COLO829 (cell line): ENCODE measurements around the gene PROZ.

Experiments
- DNase-seq: peaks from one replicate; pipeline ENCODE4 v3.0.0; 2012; ENCODE audit warnings: low spot score

Gene PROZ

DNA sequence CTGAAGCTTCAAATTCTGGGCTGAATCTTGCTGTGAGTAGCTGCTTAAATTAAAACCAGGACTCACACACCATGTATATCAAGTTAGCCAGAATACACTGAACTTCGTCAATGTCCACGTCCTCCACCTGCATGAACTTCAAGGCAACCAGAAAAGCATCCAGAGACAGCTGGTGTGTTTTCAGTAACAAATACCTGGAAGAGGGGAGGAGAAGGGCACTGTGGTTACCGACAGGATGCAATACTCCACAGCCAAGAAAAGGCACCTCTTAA lies 20.4 kb downstream of the PROZ start:
- no peak for DNase-seq

DNA sequence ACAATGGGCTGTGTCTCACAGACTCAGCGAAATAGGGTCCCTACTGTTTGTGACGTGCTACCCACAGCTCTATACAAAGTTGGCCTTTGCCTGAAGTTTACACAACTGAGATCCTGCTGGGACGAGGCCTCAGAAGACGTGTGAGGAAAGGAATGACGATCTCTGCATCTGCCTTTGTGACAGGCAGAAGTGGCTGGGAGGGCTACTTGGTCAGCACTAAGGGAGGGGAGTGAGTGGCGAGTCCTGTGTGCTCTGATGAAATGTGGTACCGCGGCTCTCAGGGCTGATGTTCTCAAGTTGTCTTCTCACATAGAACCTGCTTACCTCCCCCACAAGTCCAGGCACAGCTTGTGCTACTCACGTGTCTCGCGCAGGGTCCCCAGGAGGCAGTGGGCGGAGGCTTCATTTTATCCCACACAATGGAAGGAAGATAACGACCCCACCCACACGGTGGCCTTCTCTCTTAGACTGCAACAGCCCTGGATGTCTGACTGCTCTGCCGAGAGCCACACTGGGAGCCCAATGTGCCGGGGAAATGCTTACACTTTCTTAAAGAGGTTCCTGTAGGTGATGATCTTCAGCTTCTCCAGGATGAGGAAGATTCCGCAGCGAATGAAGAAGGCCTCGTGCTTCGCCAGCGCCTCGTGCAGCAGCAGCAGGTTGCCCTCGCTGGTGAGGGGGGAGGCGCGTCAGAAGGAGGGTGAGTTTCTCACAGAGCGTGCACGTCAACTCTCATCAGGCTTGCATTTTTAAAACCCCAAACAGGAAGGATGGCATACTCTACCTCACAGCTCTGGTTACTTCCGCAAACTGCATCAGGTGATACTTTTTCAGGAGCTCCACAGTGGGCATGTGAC lies 21.2 kb downstream of the PROZ start:
- no peak for DNase-seq

DNA sequence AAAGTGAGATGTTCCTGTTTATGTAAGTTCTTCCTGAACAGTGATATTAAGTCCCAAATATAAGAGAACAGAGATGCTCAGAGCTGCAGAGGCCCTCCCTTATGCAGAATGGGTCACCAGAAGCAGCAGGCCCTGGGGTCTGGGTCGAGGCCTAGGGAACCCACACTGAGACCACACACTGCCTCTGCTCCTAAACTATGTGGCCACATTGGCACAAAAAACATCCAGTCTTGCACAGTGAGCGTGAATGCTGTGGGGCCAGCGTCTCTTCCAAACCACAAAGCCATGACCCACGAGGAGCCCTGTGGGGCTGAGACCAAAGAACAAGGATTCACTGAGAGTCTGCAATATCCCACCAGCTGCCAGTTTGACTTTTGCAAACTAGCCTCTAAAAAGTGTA lies 23.6 kb downstream of the PROZ start:
- DNase-seq, result no peak

DNA sequence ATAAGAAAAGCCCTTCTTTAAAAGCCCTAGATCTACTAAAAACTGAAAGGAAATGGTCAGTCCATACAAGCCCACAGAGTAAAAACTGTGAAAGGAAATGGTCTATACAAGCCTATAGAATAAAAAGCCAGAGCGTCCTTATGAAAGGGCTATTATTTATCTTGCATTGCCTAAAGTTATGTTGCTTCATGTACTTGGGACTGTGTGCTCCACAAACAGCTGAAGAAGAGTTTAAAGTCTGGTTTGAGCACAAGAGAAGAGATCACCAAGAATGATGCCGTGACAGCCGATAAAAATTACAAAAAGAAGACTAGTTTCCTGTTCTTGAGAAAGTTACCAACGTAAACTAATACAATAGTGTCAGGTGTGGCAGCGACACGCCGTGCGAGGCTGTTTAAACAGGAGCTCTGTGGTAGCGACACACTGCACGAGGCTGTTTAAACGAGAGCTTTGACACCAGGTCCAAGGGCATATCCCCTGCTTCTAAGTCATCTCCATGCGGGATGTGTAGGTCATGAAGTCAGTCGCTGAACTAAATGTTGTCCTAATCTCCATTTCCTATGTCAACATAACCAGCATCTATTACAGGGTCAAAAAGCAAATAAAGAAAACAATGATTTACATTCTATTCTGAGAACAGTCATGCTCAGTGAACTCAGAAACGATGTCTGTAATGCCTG lies 25.1 kb downstream of the PROZ start:
- DNase-seq, result peak; percentile 64

DNA sequence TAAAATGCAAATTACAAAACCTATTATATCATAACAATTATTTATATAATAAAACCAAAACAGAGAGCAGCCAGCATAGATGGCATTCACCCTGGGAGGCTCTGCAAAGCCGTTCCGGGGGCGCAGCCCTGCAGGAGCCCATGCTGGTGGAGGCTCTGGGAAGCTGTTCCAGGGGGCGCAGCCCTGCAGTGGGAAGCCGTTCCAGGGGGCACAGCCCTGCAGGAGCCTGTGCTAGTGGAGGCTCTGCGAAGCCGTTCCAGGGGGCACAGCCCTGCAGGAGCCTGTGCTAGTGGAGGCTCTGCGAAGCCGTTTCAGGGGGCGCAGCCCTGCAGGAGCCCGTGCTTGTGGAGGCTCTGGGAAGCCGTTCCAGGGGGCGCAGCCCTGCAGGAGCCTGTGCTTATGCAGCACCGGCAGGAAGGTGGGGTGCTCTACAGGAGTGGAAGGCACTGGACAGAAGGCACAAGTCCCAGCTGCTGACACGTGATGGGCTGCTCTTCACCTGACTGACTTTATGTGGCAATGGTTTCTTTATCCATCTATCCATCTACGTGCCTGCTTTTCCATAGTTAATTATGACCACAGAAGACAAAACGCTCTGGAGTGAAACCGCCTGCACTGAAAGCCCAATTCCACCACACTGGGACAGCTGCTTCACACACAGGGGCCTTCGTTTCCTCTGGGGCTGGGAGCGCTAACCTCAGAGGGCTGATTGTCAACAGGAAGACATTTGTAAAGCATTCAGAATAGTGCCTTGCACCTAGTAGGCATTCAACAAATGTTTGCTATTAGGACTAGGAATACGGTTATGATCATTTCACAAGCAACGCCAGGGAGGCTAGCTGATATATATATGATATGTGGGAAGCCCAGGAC lies 26.4 kb downstream of the PROZ start:
- no peak for DNase-seq

DNA sequence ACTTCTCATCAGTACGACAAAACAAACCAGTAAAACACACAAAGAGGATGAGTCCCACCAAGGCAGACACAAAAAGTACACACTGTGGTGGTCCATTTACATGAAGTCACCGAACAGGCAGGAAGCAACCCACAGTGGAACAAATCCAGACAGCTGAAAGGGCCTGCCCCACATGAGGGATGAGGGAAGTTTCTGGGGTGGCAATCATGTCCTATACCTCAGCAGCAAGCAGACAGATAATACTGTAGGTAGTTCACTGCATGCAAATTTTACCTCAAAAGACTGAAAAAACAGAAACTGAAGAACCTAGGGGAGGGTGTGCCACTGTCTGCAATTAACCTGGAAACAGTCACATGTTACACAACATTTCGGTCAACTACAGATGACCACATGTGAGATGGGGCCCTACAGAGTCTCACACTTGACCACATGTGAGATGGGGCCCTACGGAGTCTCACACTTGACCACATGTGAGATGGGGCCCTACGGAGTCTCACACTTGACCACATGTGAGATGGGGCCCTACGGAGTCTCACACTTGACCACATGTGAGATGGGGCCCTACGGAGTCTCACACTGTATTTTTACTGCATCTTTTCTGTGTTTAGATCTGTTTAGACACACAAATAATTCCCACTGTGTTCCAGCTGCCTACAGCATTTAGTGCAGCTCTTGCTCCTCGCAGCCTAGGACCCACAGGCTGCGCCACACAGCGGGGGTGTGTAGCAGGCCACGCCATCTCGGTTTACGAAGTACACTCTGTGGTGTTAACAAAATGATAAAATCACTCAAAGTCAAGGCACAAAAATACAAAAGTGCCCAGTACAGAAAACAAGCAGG lies 27.8 kb downstream of the PROZ start:
- no peak for DNase-seq

DNA sequence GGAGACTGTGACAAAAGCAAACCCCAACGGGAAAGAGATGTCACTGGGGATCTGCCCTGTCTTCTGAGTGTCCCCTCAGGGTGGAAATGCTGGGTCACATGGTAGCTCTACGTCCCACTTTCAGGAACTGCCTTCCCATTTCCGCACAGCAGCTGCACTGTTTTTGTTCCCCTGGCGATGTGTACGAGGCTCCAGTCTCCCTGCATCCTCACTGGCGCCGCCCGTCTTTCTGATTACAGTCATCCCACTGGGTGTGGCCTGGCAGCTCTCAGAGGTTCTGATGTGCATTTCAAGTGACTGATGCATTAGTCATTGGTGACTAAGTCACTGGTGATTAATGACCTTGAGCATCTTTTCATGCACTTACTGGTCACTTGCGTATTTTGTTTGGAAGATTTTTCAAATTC lies 28.8 kb downstream of the PROZ start:
- peak; percentile 99 for DNase-seq

DNA sequence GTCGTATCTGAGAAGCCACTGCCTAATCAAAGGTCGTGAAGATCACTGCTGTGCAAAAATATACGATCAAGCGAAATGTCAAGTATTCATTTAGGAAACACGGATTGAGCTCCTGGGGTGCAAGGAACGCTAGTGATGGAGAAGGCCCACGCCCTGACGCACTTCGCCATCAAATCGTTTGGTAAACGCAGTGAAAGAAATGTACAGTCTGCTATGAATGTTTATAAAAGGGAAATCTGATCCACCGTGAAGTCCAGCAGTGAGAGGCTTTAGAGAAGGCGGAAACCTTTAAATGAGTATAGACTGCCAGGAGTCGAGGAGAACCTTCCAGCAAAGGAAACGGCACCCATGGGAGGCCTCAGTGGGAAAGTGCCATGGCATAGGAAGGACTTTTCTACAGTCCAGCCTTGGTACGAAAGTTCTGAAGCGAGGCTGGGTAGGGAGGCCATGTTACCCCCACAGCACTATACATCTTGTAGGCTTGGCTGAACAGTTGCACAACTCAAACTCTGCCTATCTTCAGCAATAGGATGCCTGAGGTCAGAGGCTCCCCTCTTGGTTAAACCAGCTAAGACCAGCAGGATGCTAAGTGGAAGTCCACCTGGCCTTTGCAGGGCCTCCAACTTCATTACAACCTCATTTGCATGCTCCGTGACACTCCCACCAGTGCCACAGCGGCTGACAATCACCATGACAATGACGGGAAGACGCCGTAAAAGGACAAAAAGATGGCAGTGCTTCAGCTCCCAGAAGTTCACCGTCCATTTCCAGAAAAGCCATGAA lies 29.6 kb downstream of the PROZ start:
- no peak for DNase-seq

DNA sequence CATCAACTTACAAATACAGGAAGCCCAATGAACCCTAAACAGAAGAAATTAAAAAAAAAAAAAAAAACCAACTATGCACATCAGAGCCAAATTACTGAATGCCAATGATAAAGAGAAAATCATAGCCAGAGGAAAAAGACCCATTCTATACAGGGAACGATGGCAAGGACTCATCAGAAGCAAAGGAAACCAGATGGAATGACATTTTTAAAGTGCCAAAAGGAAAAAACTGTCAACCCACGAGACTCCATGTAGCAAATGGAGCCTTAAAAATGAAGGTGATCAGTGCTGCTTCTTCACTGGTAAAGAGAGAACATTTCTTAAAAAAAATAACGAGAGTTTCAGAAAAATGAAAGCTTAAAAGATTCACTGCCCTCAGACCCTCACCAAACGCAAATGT lies 31.7 kb downstream of the PROZ start:
- DNase-seq, result no peak

DNA sequence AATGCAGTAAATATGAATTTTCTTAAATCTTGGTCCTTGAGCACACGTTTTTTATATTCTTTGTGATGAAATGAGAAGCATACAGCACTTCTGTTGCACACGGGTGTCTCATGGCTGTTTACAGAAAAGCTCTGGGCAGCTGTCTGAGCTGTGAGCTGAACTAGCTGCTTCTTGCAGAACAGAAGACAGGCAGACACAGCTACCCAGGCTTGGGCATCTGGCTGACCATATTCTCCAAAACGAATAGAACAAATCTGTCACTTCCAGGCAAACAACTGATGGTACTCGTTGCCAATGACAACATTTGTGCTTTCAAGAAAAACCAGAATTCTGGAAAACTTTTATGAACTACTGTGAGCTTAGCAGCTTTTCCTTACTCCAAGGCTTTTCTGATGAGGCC lies 33.8 kb downstream of the PROZ start:
- no peak for DNase-seq

DNA sequence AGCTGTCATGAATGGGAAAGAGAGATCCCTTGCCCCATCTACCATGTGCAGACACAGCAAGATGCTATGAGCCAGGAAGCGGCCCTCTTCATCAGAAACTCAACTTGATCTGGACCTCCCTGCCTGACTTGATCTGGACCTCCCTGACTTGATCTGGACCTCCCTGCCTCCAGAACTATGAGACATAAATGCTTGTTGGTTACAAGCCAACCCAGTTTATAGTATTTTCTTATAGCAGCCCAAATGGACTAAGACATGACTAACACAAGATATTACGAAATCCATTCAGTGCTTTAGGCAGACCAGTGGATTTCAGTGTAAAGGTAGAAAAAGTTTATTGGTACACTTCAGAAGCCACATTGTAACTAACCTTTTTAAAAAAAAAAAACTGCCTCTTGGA lies 34.5 kb downstream of the PROZ start:
- DNase-seq, result no peak

DNA sequence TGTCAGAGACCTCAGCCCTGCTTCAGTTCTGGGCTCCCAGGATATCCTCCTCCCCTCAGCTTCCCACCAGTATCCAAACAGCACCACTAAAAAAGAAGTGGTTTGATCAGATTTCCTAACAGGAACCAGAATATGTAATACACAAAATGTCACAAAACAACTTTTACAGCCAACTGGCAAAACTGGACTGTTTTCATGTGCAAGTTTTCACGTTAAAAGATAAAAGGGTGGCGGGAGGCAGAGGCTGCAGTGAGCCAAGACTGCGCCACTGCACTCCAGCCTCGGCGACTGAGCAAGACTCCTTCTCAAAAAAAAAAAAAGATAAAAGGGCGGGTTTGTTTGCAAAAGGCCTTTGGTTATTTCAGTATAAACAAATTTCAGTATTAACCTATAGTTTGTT lies 36.9 kb downstream of the PROZ start:
- no peak for DNase-seq

DNA sequence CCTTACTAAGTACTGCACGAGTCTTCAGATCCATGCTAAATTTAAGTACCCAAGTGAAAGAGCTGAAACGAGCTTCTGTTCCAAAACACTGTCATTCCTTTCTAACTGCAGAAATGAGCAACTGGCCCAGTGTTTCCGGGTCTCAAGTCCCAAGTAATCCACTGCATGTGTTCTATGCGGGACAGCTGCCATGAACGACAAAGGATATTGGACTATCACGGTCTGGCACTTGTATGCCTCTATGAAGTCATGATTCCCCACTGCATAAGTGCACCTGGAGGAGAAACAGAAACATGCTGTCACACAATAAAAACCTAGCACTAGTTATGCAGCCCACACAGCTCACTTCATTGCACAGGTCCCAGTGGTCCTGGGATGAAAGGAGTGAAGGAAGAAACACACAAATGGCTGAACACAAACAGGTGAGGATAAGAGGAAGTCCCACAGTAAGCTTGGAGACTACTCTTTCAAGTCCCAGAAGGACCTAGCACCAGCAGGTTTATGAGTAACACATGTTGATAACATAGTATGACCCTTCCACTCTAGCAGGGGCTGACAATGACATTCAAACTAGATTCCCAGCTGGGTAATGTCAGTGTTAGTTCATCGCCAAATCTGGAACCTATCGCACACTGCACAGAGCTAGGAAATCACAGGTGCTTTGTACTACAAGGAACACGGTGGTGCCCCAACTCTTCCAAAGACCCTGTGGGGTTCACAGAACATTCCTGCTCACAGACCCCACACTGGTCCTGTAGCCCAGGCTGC lies 38.7 kb downstream of the PROZ start:
- DNase-seq, result no peak

DNA sequence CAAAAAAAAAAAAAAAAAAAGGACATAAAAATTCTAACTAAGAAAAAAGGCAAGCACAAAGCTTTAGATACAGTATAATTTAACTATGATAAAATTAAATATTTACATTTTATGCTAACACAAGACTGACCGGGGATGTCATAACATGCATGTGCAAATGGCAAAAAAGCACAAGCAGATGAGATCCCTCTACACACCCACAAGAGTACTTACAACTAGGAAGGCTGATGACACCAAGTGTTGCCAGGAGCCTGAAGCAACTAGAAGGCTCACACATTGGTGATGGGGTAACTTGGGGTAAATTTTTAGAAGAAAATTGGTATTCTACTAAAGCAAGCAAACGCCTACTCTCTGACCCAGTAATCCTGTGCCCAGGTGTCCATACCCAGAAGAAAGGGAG lies 43.4 kb downstream of the PROZ start:
- DNase-seq, result no peak

DNA sequence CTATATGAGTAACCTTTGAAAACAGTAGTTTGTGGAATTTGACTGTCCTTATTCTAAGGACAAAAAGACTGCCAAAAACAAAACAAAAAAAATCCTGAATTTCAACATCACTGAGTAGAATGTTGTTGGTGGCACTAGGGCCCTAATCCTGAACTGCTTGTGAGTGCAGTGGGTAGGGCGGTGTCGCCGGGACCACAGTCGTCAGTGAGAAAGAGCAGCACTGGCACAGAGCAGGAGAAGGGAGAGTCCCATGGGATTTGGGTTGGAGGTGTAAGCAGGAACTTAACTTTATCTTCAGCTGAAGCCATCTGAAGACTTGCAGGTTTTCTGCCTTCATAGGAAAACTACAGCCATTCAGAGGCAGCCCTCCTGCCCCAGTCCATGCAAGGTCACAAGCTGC lies 44.5 kb downstream of the PROZ start:
- DNase-seq, result no peak

DNA sequence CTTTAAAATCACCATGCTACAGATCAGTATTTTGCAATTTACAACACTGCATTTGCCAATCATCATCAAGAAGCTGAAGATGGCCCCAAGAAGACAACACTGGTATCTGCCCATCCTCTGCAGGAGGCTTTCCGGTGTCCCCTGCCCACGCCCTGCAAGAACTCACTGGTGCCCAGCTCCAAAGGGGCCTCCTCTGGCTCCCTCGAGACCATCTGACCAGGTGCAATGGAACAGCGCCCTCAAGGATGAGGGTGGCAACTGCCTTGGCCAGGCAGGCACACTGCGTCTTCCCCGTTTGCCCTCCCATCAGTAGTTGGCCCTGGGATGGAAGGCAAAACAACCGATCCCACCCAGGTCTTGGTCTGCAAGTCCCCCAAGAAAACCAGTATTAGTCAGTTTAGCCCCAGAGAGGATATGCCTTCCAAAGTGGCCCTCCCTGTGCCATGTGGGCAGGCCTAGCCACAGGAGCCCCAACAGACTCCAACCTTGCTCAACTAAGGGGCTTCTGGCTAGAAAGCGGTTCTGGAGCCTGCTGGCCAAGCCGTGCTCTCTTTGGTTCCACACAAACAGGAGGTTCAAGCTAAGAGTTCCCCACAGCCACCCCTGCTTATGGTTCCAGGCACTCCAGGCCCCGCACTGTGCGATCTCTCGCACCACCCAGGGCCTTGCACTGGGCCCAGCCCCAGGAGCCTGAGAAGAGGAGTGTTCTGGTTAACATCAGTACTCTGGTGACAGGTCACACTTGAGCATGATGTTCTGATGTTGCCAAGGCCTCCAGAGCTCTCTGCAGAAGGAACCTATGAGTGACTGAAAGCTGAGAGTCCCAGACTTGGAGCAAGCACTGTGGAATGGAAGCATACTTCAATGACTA lies 45.3 kb downstream of the PROZ start:
- DNase-seq, result no peak

DNA sequence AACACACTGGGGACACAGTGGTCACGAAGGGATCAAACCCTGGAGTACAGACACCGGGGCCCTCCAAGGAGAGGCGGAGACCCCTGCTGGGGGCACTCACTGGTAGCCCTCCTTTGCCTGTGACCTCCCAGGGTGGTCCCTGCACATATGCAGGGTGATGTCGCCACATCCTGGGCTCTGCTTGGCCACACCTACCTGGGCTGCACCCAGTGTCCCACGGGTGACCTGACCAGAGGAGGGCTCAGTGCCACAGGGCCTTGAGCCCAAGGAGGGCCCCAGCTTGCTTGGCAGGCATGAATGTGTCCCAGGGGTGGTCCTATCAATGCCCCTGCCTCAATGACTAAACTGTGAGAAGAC lies 45.9 kb downstream of the PROZ start:
- DNase-seq, result no peak

DNA sequence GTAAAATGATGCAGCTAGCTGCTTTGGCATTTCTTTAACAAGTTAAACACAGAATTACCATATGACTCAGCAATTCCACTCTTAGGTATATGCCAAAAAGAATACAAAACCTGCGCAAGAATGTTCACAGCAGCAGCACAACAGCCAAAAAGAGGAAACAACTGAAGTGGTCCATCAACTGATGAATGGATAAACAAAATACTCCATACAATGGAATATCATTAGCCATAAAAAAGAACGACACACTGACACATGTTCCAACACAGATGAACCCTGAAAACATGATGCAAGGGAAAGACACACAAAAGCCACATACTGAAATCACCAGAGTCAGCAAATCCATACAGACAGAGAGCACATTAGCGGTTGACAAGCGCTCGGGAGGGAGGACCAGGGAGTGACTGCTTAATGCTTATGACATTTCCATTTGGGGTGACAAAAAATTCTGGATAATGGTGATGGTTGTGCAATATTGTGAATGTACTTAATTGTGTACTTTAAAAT lies 47.0 kb downstream of the PROZ start:
- DNase-seq, result no peak

DNA sequence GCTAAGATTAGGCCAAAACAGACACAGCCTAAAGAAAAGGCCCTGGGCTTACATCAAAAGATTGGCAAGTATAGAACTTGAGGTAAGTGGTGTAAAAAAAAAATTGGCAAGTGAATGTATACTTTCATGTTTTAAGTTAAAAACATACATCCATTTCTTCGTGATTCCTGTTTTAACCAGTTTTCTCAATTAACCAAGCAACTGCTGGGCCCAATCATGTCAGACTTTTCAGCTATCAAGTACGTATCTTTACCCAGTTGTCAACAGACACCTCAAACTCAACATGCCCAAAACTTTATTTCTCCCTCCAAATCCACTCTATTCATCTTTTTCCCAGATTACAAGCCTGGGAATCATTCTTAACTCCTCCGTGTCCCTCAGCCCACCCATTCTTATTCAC lies 49.0 kb downstream of the PROZ start:
- DNase-seq, result no peak
